HG03558 (cell line): Measurements from ENCODE around the gene RBM10.

Experiments
- ATAC-seq: cut with Tn5 transposase; IDR thresholded peaks from one replicate; pipeline ENCODE4 v1.9.1; 2021; ENCODE audit warnings: moderate number of reproducible peaks; ENCODE audit not compliant: unreplicated experiment; ENCODE audit errors: extremely low read depth

Gene RBM10

GRCh38 chrX:47230136-47230868 lies 85.3 kb downstream of the RBM10 start:
- no peak for ATAC-seq

- ATAC-seq = no peak
Measured at GRCh38 chrX:47231167-47231566, 86.1 kb downstream of the RBM10 start.

- ATAC-seq = no peak
Measured at GRCh38 chrX:47232197-47232802, 87.3 kb downstream of the RBM10 start.

GRCh38 chrX:47232803-47233332 lies 87.8 kb downstream of the RBM10 start, which contains the start of gene USP11:
USP11 (plus strand) TSS chrX:47233009; CDS start chrX:47233044, 35 bp downstream.
- ATAC-seq = peak; percentile 6

GRCh38 chrX:47233333-47234113 lies 88.5 kb downstream of the RBM10 start:
- ATAC-seq = peak; percentile 52

DNA sequence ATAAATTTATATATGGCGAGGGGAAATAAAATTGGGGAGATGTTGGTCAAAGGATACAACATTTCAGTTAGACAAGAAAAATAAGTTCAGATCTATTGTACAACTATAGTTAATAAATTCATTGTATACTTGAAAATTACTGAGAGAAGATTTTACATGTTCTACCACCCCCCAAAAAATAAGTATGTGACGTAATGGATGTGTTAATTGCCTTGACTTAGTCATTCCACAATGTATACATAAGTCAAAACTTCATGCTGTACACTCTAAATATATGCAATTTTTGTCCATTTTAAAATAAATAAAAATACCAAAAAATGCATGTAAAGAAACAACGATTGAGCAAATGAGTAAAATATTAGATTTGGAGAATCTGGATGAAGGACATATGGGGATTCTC lies 89.6 kb downstream of the RBM10 start:
- ATAC-seq = no peak

DNA sequence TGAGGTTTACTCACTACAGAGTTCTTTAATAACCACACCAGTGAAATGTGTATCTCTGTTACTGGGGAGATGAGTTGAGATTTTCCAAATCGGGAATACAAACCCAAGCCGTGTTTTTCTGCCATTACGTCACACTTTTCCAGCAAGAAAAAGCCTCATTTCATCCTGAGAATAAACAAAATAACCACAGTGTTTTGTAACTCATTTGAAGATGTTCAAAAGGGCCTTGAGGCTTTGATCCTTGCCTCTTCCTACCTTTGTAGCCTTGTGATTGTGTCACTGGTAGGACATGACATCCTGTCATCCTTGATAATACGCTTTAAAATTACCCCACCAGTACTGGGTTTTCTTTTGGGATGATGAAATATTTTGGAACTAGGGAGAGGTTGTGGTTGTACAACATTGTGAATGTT lies 90.7 kb downstream of the RBM10 start:
- no peak for ATAC-seq
